B cell (primary cell): Measurements from ENCODE around the gene AMBRA1. TPM values are rescaled to one million over a fixed set of nuclear protein-coding genes. Genes with fewer than 3 reads are reported as not detected.

ENCODE experiments used
- ATAC-seq: fragments of 200-7000 bp; cut with Tn5 transposase; one replicate; pipeline ENCODE4 v1.10.0; 2021; ENCODE audit warnings: low read depth, mild to moderate bottlenecking, moderate number of reproducible peaks, moderate library complexity
- CTCF ChIA-PET: fragments of 350-600 bp; sonication (Branson Sonifier 250); formaldehyde crosslinking; loops from one replicate; lab custom pipeline; 2021; ENCODE audit warnings: antibody characterized with exemption, inconsistent platforms; lab: Charles Lee
- POLR2A ChIA-PET: fragments of 350-600 bp; sonication (Branson Sonifier 250); formaldehyde crosslinking; loops from one replicate; lab custom pipeline; 2021; ENCODE audit warnings: antibody characterized with exemption; lab: Charles Lee
- DNase-seq: peaks from one replicate; pipeline ENCODE4 v3.0.0; 2013
- H2AFZ ChIP-seq: 2 replicates; pipeline ENCODE4 v1.6.1; 2012; ENCODE audit warnings: mild to moderate bottlenecking, low read depth, low read length; ENCODE audit not compliant: insufficient read depth, poor library complexity, severe bottlenecking
- H3K27ac ChIP-seq, 2 donors: 1 replicate in 1 of 2; 2 replicates in 1 of 2; pipeline ENCODE4 v1.5.1; 2012 to 2013; ENCODE audit warnings: low read length in 2 of 2, mild to moderate bottlenecking in 2 of 2, moderate library complexity in 1 of 2
- H3K27me3 ChIP-seq, 4 experiments: fragments of 200-600 bp in 1 of 4; sonication (generic) in 1 of 4; replicated peaks in 1 of 4; 1 replicate in 2 of 4; 2 replicates in 2 of 4; pipeline versions ENCODE4 v1.6.1 to v1.7.0; 2013 to 2016; ENCODE audit warnings: low read length in 3 of 4, mild to moderate bottlenecking in 2 of 4, mixed read lengths in 1 of 4, moderate library complexity in 1 of 4; ENCODE audit not compliant: insufficient read depth in 4 of 4, control insufficient read depth in 3 of 4; ENCODE audit errors: control extremely low read depth in 1 of 4
- H3K36me3 ChIP-seq, 2 experiments: replicated peaks in 1 of 2; 1 replicate in 1 of 2; 2 replicates in 1 of 2; pipeline versions ENCODE4 v1.6.1 to v1.7.1; 2013; ENCODE audit warnings: low read length in 1 of 2; ENCODE audit not compliant: insufficient read depth in 2 of 2, control insufficient read depth in 1 of 2; ENCODE audit errors: control extremely low read depth in 1 of 2, extremely low read depth in 1 of 2
- H3K4me1 ChIP-seq, 2 donors: fragments of 200-600 bp in 1 of 2; sonication (generic) in 1 of 2; 1 replicate in 1 of 2; 2 replicates in 1 of 2; pipeline versions ENCODE4 v1.5.1 to v1.6.1; 2013 to 2017; ENCODE audit warnings: low read length in 2 of 2; ENCODE audit not compliant: control insufficient read depth in 2 of 2, insufficient read depth in 2 of 2
- H3K4me2 ChIP-seq: replicated peaks from 2 replicates; pipeline ENCODE3; 2012; ENCODE audit warnings: mild to moderate bottlenecking, low read depth, low read length; ENCODE audit not compliant: poor library complexity, severe bottlenecking
- H3K4me3 ChIP-seq, 5 experiments: fragments of 200-600 bp in 1 of 5; sonication (generic) in 1 of 5; 1 replicate in 3 of 5; 2 replicates in 2 of 5; pipeline versions ENCODE4 v1.5.1 to v1.7.0; 2011 to 2016; ENCODE audit warnings: low read length in 4 of 5, mild to moderate bottlenecking in 4 of 5, low read depth in 2 of 5, control low read depth in 1 of 5, moderate library complexity in 1 of 5; ENCODE audit not compliant: insufficient read depth in 1 of 5; ENCODE audit errors: control extremely low read depth in 1 of 5, extremely low read depth in 1 of 5
- H3K79me2 ChIP-seq: fragments of 200-600 bp; sonication (generic); one replicate; pipeline ENCODE4 v1.6.0; 2016; ENCODE audit warnings: low read length; ENCODE audit not compliant: control insufficient read depth, insufficient read depth
- H3K9ac ChIP-seq: fragments of 200-600 bp; sonication (generic); 2 replicates; pipeline ENCODE4 v1.6.1; 2017; ENCODE audit warnings: mild to moderate bottlenecking, low read length, moderate library complexity
- H3K9me3 ChIP-seq, 3 donors: one replicate each; pipeline versions ENCODE4 v1.6.1 to v1.7.1; 2013; ENCODE audit warnings: low read length in 2 of 3; ENCODE audit not compliant: control insufficient read depth in 2 of 3, insufficient read depth in 1 of 3; ENCODE audit errors: control extremely low read depth in 1 of 3
- H4K20me1 ChIP-seq: 2 replicates; pipeline ENCODE4 v1.6.0; 2012; ENCODE audit warnings: mild to moderate bottlenecking, low read length; ENCODE audit not compliant: insufficient read depth, control insufficient read depth, poor library complexity, severe bottlenecking
- H3K27ac Mint-ChIP-seq: one replicate; pipeline ENCODE4 v1.8.0; 2021; ENCODE audit warnings: mixed read lengths
- H3K27me3 Mint-ChIP-seq: one replicate; pipeline ENCODE4 v1.8.0; 2021; ENCODE audit warnings: mixed read lengths
- H3K4me1 Mint-ChIP-seq: one replicate; pipeline ENCODE4 v1.8.0; 2021; ENCODE audit warnings: mixed read lengths
- H3K4me3 Mint-ChIP-seq: one replicate; pipeline ENCODE4 v1.8.0; 2021; ENCODE audit warnings: mixed read lengths
- H3K9me3 Mint-ChIP-seq: one replicate; pipeline ENCODE4 v1.8.0; 2022; ENCODE audit warnings: mixed read lengths; ENCODE audit not compliant: insufficient read depth
- CTCF ChIP-seq: fragments of 200-600 bp; IDR thresholded peaks from one replicate; pipeline ENCODE4 v1.8.0; 2022; ENCODE audit warnings: antibody characterized with exemption, mild to moderate bottlenecking
- EZH2 ChIP-seq: IDR thresholded peaks from 2 replicates; pipeline ENCODE4 v1.6.1; 2012; ENCODE audit warnings: borderline replicate concordance, low read depth, mild to moderate bottlenecking, moderate library complexity, low read length; ENCODE audit not compliant: insufficient read depth, poor library complexity, severe bottlenecking
- WGBS: methylation state at CpG from one replicate; pipeline ENCODE4 v1.1.5; 2013; ENCODE audit warnings: missing lambda C conversion rate; ENCODE audit not compliant: insufficient coverage; 5-methylcytosine and 5-hydroxymethylcytosine counted together
- intact Hi-C: fragments of 100-400 bp; cut with micrococcal nuclease; formaldehyde crosslinking; loops from one replicate; pipeline ENCODE4 v1.10.0; 2022
- polyA plus RNA-seq: library from polyadenylated mRNA; depleted of rRNA; stranded (reverse); fragments of >200 nt; gene quantifications from 2 replicates; pipeline ENCODE4 v1.2.3, GENCODE V29; 2012
- total RNA-seq, 2 donors: library from RNA; stranded (reverse); fragments of 120-200 nt in 1 of 2; gene quantifications; 1 replicate in 1 of 2; 2 replicates in 1 of 2; pipeline versions ENCODE4 v1.2.3 to v1.2.4, GENCODE V29; 2013 to 2022

AMBRA1 gene
- total and polyA plus RNA-seq, 2 donors (not counting 1 experiment from before 2014, with no cell fraction given), result 13.8 to 36.1 TPM

GRCh38 chr11:46376258-46377050, 217.4 kb downstream of the AMBRA1 start:
- H3K36me3 ChIP-seq, result peaks cover 0 to 27% of the 10 kb centered on the region in 2 experiments
- no peaks in the 10 kb centered on the region for H3K4me1 ChIP-seq
- no peak for DNase-seq
- CTCF ChIA-PET, result no interaction called here
- no peaks in the 10 kb centered on the region for H3K79me2 ChIP-seq
- H3K9me3 Mint-ChIP-seq, result no peaks in the 10 kb centered on the region
- no peak overlapping the region for H3K27ac Mint-ChIP-seq
- POLR2A ChIA-PET, result no interaction called here
- H4K20me1 ChIP-seq, result no peaks in the 10 kb centered on the region
- H3K4me3 ChIP-seq, result no peak overlapping the region
- H3K27me3 Mint-ChIP-seq, result no peaks in the 10 kb centered on the region
- H3K27me3 ChIP-seq, result no peaks in the 10 kb centered on the region
- intact Hi-C loops, result no loop called here
- peaks cover 8% of the 10 kb centered on the region for H3K4me1 Mint-ChIP-seq
- TF ChIP-seq EZH2, result no peak
- no peak for TF ChIP-seq CTCF
- no peak overlapping the region for H3K9ac ChIP-seq
- WGBS, result 97% methylated on average over 19 of the region's 19 CpGs
- H3K27ac ChIP-seq, result no peak overlapping the region
- H3K9me3 ChIP-seq, result peaks cover 0 to 6% (median 0%) of the 10 kb centered on the region in 3 donors
- no peak overlapping the region for H2AFZ ChIP-seq
- H3K4me2 ChIP-seq, result no peak overlapping the region
- H3K4me3 Mint-ChIP-seq, result no peak overlapping the region
- no peak for ATAC-seq

- H3K4me1 ChIP-seq, result no peaks in the 10 kb centered on the region
- H4K20me1 ChIP-seq, result no peaks in the 10 kb centered on the region
- ATAC-seq, result no peak
- no peak overlapping the region for H2AFZ ChIP-seq
- no peak overlapping the region for H3K4me3 ChIP-seq
- Mint-ChIP-seq H3K9me3 (no peaks in the 10 kb centered on the region), H3K4me1 (peaks cover 8% of the 10 kb centered on the region), H3K4me3 (no peak overlapping the region), H3K27me3 (no peaks in the 10 kb centered on the region), H3K27ac (no peak overlapping the region)
- H3K27me3 ChIP-seq, result no peaks in the 10 kb centered on the region
- H3K27ac ChIP-seq, result no peak overlapping the region
- TF ChIP-seq CTCF (no peak), EZH2 (no peak)
- H3K9me3 ChIP-seq, result peaks cover 0 to 6% (median 0%) of the 10 kb centered on the region in 3 donors
- 97% methylated on average over 29 of the region's 38 CpGs for WGBS
- no peak overlapping the region for H3K4me2 ChIP-seq
- H3K79me2 ChIP-seq, result no peaks in the 10 kb centered on the region
- H3K9ac ChIP-seq, result no peak overlapping the region
- no peak for DNase-seq
- ChIA-PET POLR2A (no interaction called here), CTCF (no interaction called here)
- H3K36me3 ChIP-seq, result peaks cover 0 to 27% of the 10 kb centered on the region in 2 experiments
- intact Hi-C loops, result no loop called here
Observed at GRCh38 chr11:46375392-46376101, 218.3 kb downstream of the AMBRA1 start.
